ENCODE results near the gene RAB27B. TPM values are rescaled to one million over a fixed set of nuclear protein-coding genes. Genes with fewer than 3 reads are reported as not detected.

Gene RAB27B
- total RNA-seq = 31.8 and 45.6 TPM in 2 replicates

DNA sequence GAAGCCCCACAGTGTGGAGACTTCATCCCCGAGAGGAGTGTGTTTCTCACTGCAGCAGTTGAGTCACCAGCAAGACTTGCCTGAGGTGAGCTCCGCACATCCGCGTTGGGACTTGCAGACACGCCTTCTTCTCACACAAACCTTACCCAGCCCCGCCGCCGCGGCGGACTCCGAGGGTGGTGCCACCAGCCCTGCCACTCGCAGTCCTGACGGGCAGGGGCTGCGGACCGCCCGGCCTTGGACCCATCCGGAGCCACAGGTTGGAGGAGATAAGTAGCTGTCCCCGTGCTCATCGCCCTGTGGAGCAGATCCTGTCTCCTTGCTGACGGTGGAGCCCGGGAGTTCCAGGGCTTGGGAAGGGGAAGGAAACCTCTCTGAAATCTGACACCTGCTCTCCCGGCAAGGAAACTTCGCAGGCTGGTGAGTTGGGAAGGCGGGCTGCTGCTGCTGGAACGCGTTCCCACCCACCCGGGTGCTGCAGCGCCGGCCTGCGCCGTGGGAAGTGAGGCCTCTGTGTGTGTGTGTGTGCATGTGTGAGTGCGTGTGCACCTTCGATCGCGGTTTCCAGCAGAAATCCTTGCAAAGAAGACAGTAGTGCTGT is at the start of gene RAB27B:
RAB27B (plus strand) TSS at position 197 of the 601 bp plus-strand sequence. CDS start 49,109 bp downstream, outside the sequence.

Other genes with a start within 250 kb of the RAB27B start
- gene DYNAP, start 237.2 kb upstream of the RAB27B start, total RNA-seq = not detected in 2 replicates
- 2.4 and 8.5 TPM in 2 replicates for gene CCDC68, start 131.0 kb downstream of the RAB27B start, total RNA-seq